A673 (cell line): ENCODE measurements around the gene STARD3NL.

Experiments used
- CTCF ChIP-seq: fragments of 300-800, 200-600 bp; sonication (generic); conservative IDR thresholded peaks from 2 replicates; pipeline ENCODE4 v1.5.1; 2017; ENCODE audit warnings: low read depth, mild to moderate bottlenecking, antibody characterized with exemption, low read length, moderate library complexity, mixed read lengths
- EZH2 ChIP-seq: fragments of 200-600 bp; sonication (generic); IDR thresholded peaks from 2 replicates; pipeline ENCODE4 v1.6.1; 2017; ENCODE audit warnings: borderline replicate concordance, low read depth, mild to moderate bottlenecking, mixed read lengths, antibody characterized with exemption, low read length; ENCODE audit not compliant: poor library complexity, severe bottlenecking

GRCh38 chr7:38242814-38243213, 64.8 kb downstream of the STARD3NL start:
- TF ChIP-seq CTCF (no peak), EZH2 (no peak)
